PC-9 (cell line): ENCODE measurements around the gene DNMBP. TPM values are rescaled to one million over a fixed set of nuclear protein-coding genes. Genes with fewer than 3 reads are reported as not detected.
A peak's percentile ranks its signal among the peaks of the same experiment; 100 is the strongest.
"Not testable (repeated sequence)": the region's sequence is repeated elsewhere in the genome, so short reads cannot be mapped to it uniquely, and the experiment has no call there.

Experiments
- BruUV-seq: library from RNA; stranded (reverse); fragments of 400-500 nt; replicated peaks from 2 replicates; lab custom pipeline; 2021; lab: Mats Ljungman, UMichigan
- CTCF ChIA-PET: fragments of 300-600 bp; sonication (Branson Sonifier 250); formaldehyde crosslinking; loops from one replicate; lab custom pipeline; 2022; ENCODE audit warnings: antibody characterized with exemption; lab: Charles Lee
- POLR2A ChIA-PET: fragments of 300-600 bp; sonication (Branson Sonifier 250); formaldehyde crosslinking; loops from one replicate; lab custom pipeline; 2022; ENCODE audit warnings: antibody characterized with exemption; ENCODE audit not compliant: unreplicated experiment; lab: Charles Lee
- DNase-seq, 2 experiments: peaks; one replicate each; pipeline versions ENCODE4 v3.0.0 to v3.0.0-alpha.2; 2015 to 2022; ENCODE audit warnings: mixed read lengths in 1 of 2
- H2AFZ ChIP-seq: fragments of 200-600 bp; sonication (generic); 2 replicates; pipeline ENCODE4 v1.8.1; 2017; ENCODE audit warnings: antibody characterized with exemption
- H3F3A ChIP-seq: fragments of 200-600 bp; sonication (generic); 2 replicates; pipeline ENCODE4 v1.8.1; 2017; ENCODE audit warnings: antibody characterized with exemption, mild to moderate bottlenecking, low read depth; ENCODE audit not compliant: insufficient read depth
- H3K27ac ChIP-seq: fragments of 200-600 bp; sonication (generic); 2 replicates; pipeline ENCODE4 v1.6.1; 2016; ENCODE audit warnings: mixed run types
- H3K27me3 ChIP-seq: fragments of 200-600 bp; sonication (generic); 2 replicates; pipeline ENCODE4 v1.6.1; 2016; ENCODE audit warnings: low read depth, mixed run types; ENCODE audit not compliant: insufficient read depth
- H3K36me3 ChIP-seq: fragments of 200-600 bp; sonication (generic); 2 replicates; pipeline ENCODE4 v1.6.1; 2016; ENCODE audit warnings: low read depth, mixed run types
- H3K4me1 ChIP-seq: fragments of 200-600 bp; sonication (generic); replicated peaks from 2 replicates; pipeline ENCODE4 v1.6.1; 2016; ENCODE audit warnings: mixed run types; ENCODE audit not compliant: insufficient read depth
- H3K4me2 ChIP-seq: fragments of 200-600 bp; sonication (generic); 2 replicates; pipeline ENCODE4 v1.6.1; 2017; ENCODE audit warnings: mixed run types
- H3K4me3 ChIP-seq: fragments of 200-600 bp; sonication (generic); 2 replicates; pipeline ENCODE4 v1.6.1; 2016; ENCODE audit warnings: mixed run types
- H3K79me2 ChIP-seq: fragments of 200-600 bp; sonication (generic); 2 replicates; pipeline ENCODE4 v1.6.1; 2017; ENCODE audit warnings: low read depth, mixed run types
- H3K9me2 ChIP-seq: fragments of 200-600 bp; sonication (generic); 2 replicates; pipeline ENCODE4 v1.8.1; 2017; ENCODE audit warnings: mild to moderate bottlenecking; ENCODE audit not compliant: insufficient read depth
- H3K9me3 ChIP-seq: fragments of 200-600 bp; sonication (generic); 2 replicates; pipeline ENCODE4 v1.8.1; 2016; ENCODE audit warnings: low read depth; ENCODE audit not compliant: insufficient read depth
- H4K20me1 ChIP-seq: fragments of 200-600 bp; sonication (generic); 2 replicates; pipeline ENCODE4 v1.8.1; 2017; ENCODE audit not compliant: insufficient read depth
- CTCF ChIP-seq: fragments of 200-600 bp; sonication (generic); conservative IDR thresholded peaks from 2 replicates; pipeline ENCODE4 v1.6.1; 2017; ENCODE audit warnings: mixed run types, antibody characterized with exemption, mild to moderate bottlenecking, moderate library complexity
- EZH2 ChIP-seq: fragments of 200-600 bp; sonication (generic); IDR thresholded peaks from 2 replicates; pipeline ENCODE4 v1.8.0; 2017; ENCODE audit warnings: antibody characterized with exemption, low read depth
- intact Hi-C: fragments of 100-400 bp; cut with micrococcal nuclease; formaldehyde crosslinking; loops from one replicate; pipeline ENCODE4 v1.10.0; 2022; ENCODE audit not compliant: unreplicated experiment
- total RNA-seq: library from RNA; stranded (reverse); gene quantifications from 2 replicates; pipeline ENCODE4 v1.2.3, GENCODE V29; 2021

The DNMBP gene
- total RNA-seq, 1 experiment from 2014 or later: 14.9 TPM

- POLR2A ChIA-PET: interaction anchor here (0.6 kb wide), 1 partner anchor 56 kb away, joined by 4 read pairs; no protein-coding TSS in a partner anchor
- no peak for TF ChIP-seq EZH2
- TF ChIP-seq CTCF: no peak
- Histone ChIP-seq H3K4me3 (no peak overlapping the region), H3K9me3 (no peaks in the 10 kb centered on the region), H3K27ac (no peak overlapping the region), H3K9me2 (no peaks in the 10 kb centered on the region), H4K20me1 (no peaks in the 10 kb centered on the region), H3F3A (no peaks in the 10 kb centered on the region), H2AFZ (no peak overlapping the region), H3K27me3 (no peaks in the 10 kb centered on the region), H3K79me2 (peaks cover 48% of the 10 kb centered on the region), H3K36me3 (no peaks in the 10 kb centered on the region), H3K4me2 (no peak overlapping the region; the same call in 1 of the 2 replicates), H3K4me1 (peaks cover 6% of the 10 kb centered on the region)
- DNase-seq: peak in 1 of 2 experiments; percentile 63
- intact Hi-C loops: no loop called here
- BruUV-seq: no TSS peak
- CTCF ChIA-PET: no interaction called here
These were observed 67.6 kb downstream of the DNMBP start for GRCh38 chr10:99941942-99942820.

DNA sequence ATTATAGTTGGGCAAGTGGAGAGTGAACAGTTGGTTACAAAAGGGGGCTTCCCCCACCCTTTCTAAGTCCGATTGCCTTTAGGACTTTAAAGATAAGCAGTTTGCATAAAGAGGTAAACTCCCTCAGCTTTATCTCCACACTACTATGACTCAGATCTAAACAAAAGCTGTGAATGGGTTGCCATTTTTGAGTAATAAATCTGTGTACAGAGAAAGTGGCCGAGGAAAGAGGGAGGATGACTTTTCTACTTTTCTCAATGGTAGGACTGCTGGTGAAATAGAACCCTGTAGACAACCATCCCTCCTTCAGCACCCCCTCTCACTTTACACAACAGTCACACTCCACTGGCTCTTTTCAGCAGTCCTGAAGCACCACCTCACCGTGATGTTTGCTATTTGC is 71.2 kb downstream of the DNMBP start:
- no peak for TF ChIP-seq CTCF
- TF ChIP-seq EZH2: no peak
- Histone ChIP-seq H3K4me3 (no peak overlapping the region), H3K9me2 (no peaks in the 10 kb centered on the region), H3F3A (no peaks in the 10 kb centered on the region), H3K27me3 (no peaks in the 10 kb centered on the region), H3K79me2 (0 out of 2 replicates have a peak, but pooled peaks cover 19% of the 10 kb centered on the region), H2AFZ (no peak overlapping the region), H3K4me2 (no peak overlapping the region), H3K27ac (no peak overlapping the region), H3K36me3 (no peaks in the 10 kb centered on the region), H3K9me3 (no peaks in the 10 kb centered on the region), H4K20me1 (no peaks in the 10 kb centered on the region), H3K4me1 (peaks cover 6% of the 10 kb centered on the region)
- BruUV-seq: no TSS peak
- POLR2A ChIA-PET: no interaction called here
- intact Hi-C loops: no loop called here
- no peak for DNase-seq
- CTCF ChIA-PET: no interaction called here

DNA sequence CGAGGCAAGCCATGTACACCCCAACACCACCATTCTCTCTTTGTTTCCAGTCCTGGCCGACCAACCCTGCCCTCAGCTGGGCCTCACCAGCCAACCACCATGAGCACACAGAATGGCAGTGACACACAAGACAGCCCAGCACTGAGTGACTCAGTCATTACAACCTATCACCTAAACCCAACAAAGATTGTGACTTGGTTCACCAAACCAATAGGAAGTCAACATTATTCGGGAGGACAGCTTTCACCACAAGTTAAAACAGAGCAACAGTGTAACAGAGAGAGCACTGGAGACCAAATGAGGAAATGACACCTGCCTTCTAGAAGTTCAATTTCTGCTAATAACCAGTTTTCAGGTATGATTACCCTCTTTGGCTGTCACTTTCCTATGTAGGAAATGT is 72.1 kb downstream of the DNMBP start:
- intact Hi-C loops: no loop called here
- H3K9me3 ChIP-seq: no peaks in the 10 kb centered on the region
- H3K4me3 ChIP-seq: no peak overlapping the region
- H3K4me1 ChIP-seq: peaks cover 3% of the 10 kb centered on the region
- H3K4me2 ChIP-seq: no peak overlapping the region
- CTCF ChIA-PET: interaction anchor here (0.7 kb wide), 1 partner anchor 30 kb away, joined by 3 read pairs; no protein-coding TSS in a partner anchor
- no TSS peak for BruUV-seq
- TF ChIP-seq CTCF: no peak
- TF ChIP-seq EZH2: no peak
- H3K9me2 ChIP-seq: no peaks in the 10 kb centered on the region
- DNase-seq: no peak
- POLR2A ChIA-PET: no interaction called here
- no peak overlapping the region for H2AFZ ChIP-seq
- H3K36me3 ChIP-seq: no peaks in the 10 kb centered on the region
- H3F3A ChIP-seq: no peaks in the 10 kb centered on the region
- no peaks in the 10 kb centered on the region for H4K20me1 ChIP-seq
- H3K79me2 ChIP-seq: 0 out of 2 replicates have a peak, but pooled peaks cover 11% of the 10 kb centered on the region
- no peaks in the 10 kb centered on the region for H3K27me3 ChIP-seq
- H3K27ac ChIP-seq: no peak overlapping the region

- intact Hi-C loops: loop anchor here (5.0 kb wide), 1 partner anchor 45 kb away; no protein-coding TSS in a partner anchor
- peaks cover 14% of the 10 kb centered on the region for H3K4me1 ChIP-seq
- H2AFZ ChIP-seq, H3K9me2 ChIP-seq, H3K27me3 ChIP-seq, CTCF ChIA-PET, H3K36me3 ChIP-seq, H4K20me1 ChIP-seq, H3K9me3 ChIP-seq, POLR2A ChIA-PET, BruUV-seq, DNase-seq: not testable (repeated sequence)
- H3K4me2 ChIP-seq: peak overlapping the region; percentile 98
- H3K4me3 ChIP-seq: peak overlapping the region; percentile 87; the same call in 1 of the 2 replicates
- peaks cover 44% of the 10 kb centered on the region for H3F3A ChIP-seq
- H3K27ac ChIP-seq: peak overlapping the region; percentile 98
- H3K79me2 ChIP-seq: peaks cover 41% of the 10 kb centered on the region
These were observed 77.4 kb downstream of the DNMBP start for GRCh38 chr10:99932203-99932957.
